Adipose tissue (tissue), 3 donors: ENCODE data around the gene POC1A. TPM values are rescaled to one million over a fixed set of nuclear protein-coding genes. Genes with fewer than 3 reads are reported as not detected.
"Not testable (repeated sequence)": the region's sequence is repeated elsewhere in the genome, so short reads cannot be mapped to it uniquely, and the experiment has no call there.

Experiments
- H3K27ac ChIP-seq: one replicate; pipeline ENCODE4 v1.5.1; 2013; ENCODE audit warnings: low read depth, low read length
- WGBS, 3 donors: extraction: QIAGEN DNeasy Blood & Tissue Kit; methylation state at CpG; one replicate each; pipeline ENCODE4 v1.1.7; 2013; 5-methylcytosine and 5-hydroxymethylcytosine counted together
- polyA plus RNA-seq, 3 donors: library from polyadenylated mRNA; stranded (reverse); fragments of 200-250 nt; gene quantifications; one replicate each; pipeline ENCODE4 v1.2.3, GENCODE V29; 2013
- donor health status: healthy with polysubstance abuse.
- donor health status: Bipolar disorder and iron deficiency.
- donor health status: healthy.

Gene POC1A
- polyA plus RNA-seq, 3 donors, result 0.74 to 2.6 (median 0.90) TPM

- no peak overlapping the region for H3K27ac ChIP-seq
- WGBS, 3 donors, result 76 to 91% (median 90%) methylated on average over 2 of the region's 2 CpGs
Measured at GRCh38 chr3:52049503-52049902, 104.7 kb downstream of the POC1A start.

DNA sequence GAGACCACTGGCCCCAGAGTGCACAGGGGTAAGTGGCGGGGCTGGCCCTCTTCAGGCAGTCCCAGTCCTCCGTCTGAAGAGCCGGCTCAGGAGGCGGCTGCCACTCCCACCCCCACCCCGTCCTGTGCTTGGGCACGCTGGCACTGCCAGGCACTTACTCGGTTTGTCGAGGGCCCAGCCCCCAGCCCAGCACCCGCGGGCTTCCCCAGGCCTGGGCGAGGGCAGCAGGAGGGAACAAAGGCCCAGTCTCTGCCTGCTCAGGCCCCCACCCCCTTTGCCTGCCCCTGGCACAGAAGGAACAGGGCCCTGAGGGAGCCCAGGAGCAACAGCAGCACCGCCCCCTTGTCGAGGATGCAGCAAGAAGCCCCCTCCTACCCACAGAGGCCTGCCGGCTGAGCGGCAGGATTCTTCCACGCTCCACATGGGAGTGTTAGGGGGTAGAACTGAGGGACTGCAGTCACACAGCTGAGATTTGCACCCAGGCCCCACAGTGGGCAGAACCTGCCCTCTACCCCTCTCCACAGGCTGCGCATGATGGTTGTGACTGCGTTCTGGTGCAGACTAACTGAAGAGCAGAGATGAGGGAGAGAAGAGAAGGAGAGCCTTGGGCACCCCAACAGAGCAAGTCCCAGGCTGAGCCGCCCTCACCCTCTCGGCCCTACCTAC lies 106.8 kb downstream of the POC1A start:
- no peak overlapping the region for H3K27ac ChIP-seq
- WGBS, 3 donors, result 70 to 80% (median 79%) methylated on average over 20 of the region's 20 CpGs

DNA sequence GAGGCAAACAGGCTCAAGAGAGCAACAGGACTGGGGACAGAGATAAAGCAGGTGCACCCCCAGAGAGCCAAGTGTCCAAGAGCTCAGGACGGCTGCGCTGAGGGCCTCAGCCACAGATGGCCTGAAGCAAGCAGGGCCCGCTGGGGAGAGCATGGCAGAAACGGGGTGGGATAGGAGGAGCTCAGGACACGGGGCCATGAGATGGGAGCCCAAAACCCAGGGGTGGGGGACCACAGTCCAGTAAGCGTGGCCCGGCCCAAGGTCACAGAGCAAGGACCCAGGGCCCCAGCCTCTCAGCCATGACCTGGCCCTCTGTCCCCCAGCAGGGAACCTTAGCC lies 107.4 kb downstream of the POC1A start:
- 84 to 86% (median 86%) methylated on average over 7 of the region's 7 CpGs for WGBS, 3 donors
- no peak overlapping the region for H3K27ac ChIP-seq

GRCh38 chr3:52046186-52046901 lies 107.9 kb downstream of the POC1A start:
- no peak overlapping the region for H3K27ac ChIP-seq
- 73 to 84% (median 80%) methylated on average over 12 of the region's 12 CpGs for WGBS, 3 donors

- no peak overlapping the region for H3K27ac ChIP-seq
- WGBS, 3 donors, result 90 to 95% (median 93%) methylated on average over 18 of the region's 18 CpGs
Measured at GRCh38 chr3:52044869-52045619, 109.2 kb downstream of the POC1A start.

GRCh38 chr3:52043750-52044149 lies 110.5 kb downstream of the POC1A start:
- no peak overlapping the region for H3K27ac ChIP-seq
- WGBS, 3 donors, result 80 to 88% (median 85%) methylated on average over 6 of the region's 6 CpGs

DNA sequence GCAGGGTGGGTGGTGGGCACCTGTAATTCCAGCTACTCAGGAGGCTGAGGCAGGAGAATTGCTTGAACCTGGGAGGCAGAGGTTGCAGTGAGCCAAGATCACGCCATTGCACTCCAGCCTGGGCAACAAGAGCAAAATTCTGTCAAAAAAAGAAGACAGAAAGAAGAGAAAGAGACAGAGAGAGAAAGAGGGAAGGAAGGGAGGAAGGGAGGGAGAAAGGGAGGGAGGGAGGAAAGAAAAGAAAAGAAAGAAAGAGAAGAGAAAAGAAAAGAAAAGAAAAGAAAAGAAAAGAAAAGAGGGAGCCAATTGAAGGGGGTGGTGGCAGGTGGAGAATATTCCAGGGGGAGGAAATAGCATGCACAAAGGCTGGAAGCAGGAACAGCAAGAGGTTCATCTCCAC lies 111.2 kb downstream of the POC1A start:
- not testable (repeated sequence) for H3K27ac ChIP-seq
- WGBS, 3 donors, result 90 to 100% (median 95%) methylated on average over 1 of the region's 1 CpG

- 70 to 77% (median 73%) methylated on average over 10 of the region's 10 CpGs for WGBS, 3 donors
Measured at GRCh38 chr3:52041118-52041731, 113.0 kb downstream of the POC1A start.

GRCh38 chr3:52040600-52040999 lies 113.6 kb downstream of the POC1A start:
- H3K27ac ChIP-seq, result no peak overlapping the region
- 64 to 79% (median 65%) methylated on average over 5 to 8 of the region's 8 CpGs for WGBS, 3 donors

More at GRCh38 chr3:52041118-52041731, 113.0 kb downstream of the POC1A start:
- H3K27ac ChIP-seq, result no peak overlapping the region

DNA sequence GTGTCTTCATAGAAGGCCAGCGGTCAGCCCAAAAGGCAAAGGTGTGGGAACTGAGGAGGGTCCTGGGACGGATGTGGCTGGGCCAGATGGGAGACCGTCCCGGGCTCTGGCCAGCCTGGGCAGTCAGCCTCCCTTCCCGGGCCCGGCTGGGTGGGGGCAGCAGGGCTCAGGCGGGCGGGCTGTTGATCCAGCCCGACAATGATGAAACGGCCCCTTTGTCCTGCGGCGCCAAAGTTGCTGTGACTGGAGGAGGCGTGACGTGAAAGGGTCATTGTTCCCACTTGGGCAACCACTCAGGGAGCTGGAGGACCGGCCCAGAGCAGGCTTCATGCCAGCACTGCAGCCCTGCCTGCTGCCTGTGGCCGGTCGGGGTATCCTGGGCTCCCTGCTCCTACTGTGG lies 114.4 kb downstream of the POC1A start:
- H3K27ac ChIP-seq, result no peak overlapping the region
- 25 to 75% (median 57%) methylated on average over 15 to 17 of the region's 17 CpGs for WGBS, 3 donors

DNA sequence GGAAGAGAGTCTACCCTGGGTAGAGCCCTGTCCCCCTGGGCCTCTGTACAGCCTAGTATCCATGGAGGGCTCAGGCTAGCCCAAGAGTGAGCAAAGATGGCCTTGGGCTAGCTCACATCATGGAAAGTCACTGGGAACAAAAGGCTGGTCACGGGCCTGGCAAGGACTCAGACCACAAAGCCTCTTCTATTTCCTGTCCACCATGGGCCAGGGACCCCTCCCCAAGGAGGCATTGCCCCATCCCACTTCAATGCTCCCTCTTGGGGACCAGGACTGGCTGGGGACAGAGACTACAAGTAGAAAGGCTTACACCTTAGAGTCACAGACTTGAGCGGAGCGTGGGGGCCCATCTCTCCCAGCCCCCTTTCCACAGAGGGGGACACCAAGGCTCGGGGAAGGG lies 114.8 kb downstream of the POC1A start:
- 75 to 88% (median 82%) methylated on average over 4 of the region's 4 CpGs for WGBS, 3 donors
- no peak overlapping the region for H3K27ac ChIP-seq

DNA sequence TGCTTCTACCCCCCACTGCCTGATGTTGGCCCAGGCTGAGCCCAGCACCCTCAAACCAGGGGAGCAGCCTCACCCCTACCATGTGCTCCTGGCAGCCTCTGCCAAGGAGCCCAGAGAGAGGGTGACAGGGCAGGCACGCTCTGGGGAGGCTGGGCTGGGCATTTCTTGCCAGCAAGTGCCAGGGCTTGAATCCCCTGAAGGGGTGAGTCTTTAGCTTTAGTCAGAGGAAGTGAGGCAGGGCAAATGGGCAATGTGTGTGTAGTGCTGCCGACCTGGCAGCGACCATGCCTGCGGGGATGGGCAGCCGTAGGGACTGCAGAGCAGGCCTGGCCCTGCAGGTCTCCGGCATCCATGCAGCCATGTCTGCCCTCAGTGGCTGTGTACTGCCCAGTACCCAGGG lies 116.0 kb downstream of the POC1A start:
- H3K27ac ChIP-seq, result no peak overlapping the region
- 89% methylated on average over 5 to 6 of the region's 6 CpGs for WGBS, 3 donors

- 86 to 98% (median 89%) methylated on average over 4 of the region's 4 CpGs for WGBS, 3 donors
- H3K27ac ChIP-seq, result no peak overlapping the region
Measured at GRCh38 chr3:52037291-52037690, 116.9 kb downstream of the POC1A start.

DNA sequence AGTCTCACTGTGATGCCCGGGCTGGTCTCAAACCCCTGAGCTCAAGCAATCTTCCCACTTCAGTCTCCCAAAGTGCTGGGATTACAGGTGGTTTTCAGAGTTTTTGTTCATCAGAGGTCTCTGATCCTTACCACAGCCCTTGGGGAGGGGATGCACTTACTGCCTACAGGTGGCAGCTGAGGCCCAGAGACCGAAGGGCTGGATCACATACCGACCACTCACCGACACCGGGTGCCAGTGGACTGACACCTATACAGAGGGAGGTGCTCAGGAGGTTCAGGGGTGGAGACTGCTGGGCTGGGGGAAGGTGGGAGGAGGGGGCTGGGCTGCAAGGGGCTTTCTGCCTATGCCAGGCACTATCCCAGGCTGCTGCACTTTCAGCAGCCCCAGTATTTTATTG lies 117.4 kb downstream of the POC1A start:
- WGBS, 3 donors, result 37 to 65% (median 61%) methylated on average over 5 of the region's 5 CpGs
- no peak overlapping the region for H3K27ac ChIP-seq

DNA sequence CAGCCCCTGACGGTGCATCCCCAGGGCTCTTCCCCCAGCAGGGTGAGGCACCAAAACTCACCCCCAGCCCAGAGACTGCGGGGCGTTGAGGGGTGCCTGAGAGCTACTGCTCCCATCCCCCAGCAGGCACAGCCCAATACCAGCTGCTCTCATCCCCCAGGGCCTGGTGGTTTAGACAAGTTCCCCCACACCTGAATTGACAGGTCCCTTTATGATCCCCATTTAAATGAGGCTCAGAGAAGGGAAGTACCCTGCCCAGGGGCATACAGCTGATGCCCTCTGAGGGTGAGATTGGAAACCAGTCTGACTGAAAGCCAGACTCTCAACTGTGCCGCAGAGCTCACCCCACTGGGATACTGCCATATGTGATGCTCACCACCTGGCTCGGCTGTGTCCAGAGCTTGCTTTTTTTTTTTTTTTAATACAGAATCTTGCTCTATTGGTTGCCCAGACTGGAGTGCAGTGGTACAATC lies 118.0 kb downstream of the POC1A start:
- 84 to 94% (median 88%) methylated on average over 5 of the region's 5 CpGs for WGBS, 3 donors
- no peak overlapping the region for H3K27ac ChIP-seq

DNA sequence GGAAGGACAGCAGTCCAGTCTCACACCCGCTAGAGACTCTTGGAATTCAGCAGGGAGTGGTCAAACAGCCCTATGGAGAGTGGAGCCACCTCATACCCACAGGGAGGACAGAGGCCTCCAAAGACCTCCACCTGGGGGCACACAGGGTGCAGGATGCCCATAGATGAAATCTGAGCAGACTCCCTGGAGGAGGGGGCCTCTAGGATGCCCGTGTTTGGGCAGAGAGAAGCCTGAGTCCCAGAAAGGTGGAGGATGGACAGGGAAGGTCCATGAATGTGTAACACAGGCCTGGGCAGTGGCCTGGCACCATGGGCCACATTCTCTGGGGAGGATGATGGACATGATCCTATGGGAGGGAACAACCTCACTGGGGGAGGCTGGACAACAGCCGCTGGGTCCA lies 119.6 kb downstream of the POC1A start:
- H3K27ac ChIP-seq, result no peak overlapping the region
- WGBS, 3 donors, result 75 to 86% (median 83%) methylated on average over 3 of the region's 3 CpGs

DNA sequence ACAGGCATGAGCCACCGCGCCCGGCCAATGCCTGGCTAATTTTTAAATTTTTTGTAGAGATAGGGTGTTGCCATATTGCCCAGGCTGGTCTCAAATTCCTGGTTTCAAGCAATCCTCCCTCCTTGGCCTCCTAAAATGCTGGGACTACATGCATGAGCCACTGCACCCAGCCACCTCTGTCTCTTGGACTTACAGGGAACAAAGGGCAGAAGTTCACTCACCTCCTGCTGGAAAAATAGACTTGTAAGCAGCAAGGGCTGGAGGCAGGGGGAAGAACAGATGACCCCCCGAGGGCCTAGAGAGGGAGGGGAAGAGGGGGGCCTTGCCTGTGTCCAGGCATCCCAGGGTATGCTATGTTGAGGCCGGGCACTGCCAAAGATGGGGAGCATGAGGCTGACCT lies 120.0 kb downstream of the POC1A start:
- WGBS, 3 donors, result 82 to 99% (median 93%) methylated on average over 5 of the region's 5 CpGs
- no peak overlapping the region for H3K27ac ChIP-seq

GRCh38 chr3:52033748-52034147 lies 120.5 kb downstream of the POC1A start:
- H3K27ac ChIP-seq, result not testable (repeated sequence)
- WGBS, 3 donors, result 92 to 96% (median 93%) methylated on average over 6 of the region's 6 CpGs
